ENCODE results near the gene SMYD5.

GRCh38 chr2:73238976-73239375 lies 24.9 kb downstream of the SMYD5 start:
- no peak for TF ChIP-seq CTCF (IDR thresholded peaks at IDR 0.05)
- no peak for TF ChIP-seq EZH2 (IDR thresholded peaks at IDR 0.05; ENCODE audit: borderline replicate concordance, insufficient read depth, low read depth, low read length, poor library complexity, severe bottlenecking)

Data from B cell (primary cell).